Measurements from ENCODE around the gene ADAP1. TPM values are rescaled to one million over a fixed set of nuclear protein-coding genes. Genes with fewer than 3 reads are reported as not detected.

ADAP1 gene
- total RNA-seq, 1 donor from 2014 or later: 11.9 TPM

DNA sequence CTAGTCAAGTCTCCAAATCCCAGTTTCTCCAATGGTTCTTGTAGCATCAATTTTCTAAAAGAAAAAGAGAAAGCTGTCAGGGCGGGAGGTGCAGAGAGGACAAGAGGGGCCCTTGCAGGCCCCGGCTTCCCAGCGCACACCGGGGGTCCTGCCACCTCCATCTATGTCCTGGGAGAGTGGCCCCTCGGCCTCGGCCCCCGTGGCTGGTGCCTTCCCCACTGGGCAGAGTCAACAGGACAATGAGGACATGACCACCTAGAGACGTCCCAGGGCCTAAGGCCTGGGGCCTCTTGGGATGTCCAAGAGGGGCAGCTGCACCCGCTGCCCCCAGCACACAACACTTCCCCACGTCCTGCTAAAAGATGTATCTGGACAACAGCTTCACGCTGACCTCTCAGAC is 14.9 kb upstream of the ADAP1 start:
- H3K4me3 Mint-ChIP-seq: no peak overlapping the region
- H3K9me3 Mint-ChIP-seq: no peaks in the 10 kb centered on the region
- intact Hi-C loops (cut with micrococcal nuclease): no loop called here
- ATAC-seq (ENCODE audit: low read depth) (no peak), DNase-seq (no peak)
- CTCF ChIA-PET: no interaction called here
- H3K27me3 Mint-ChIP-seq: no peaks in the 10 kb centered on the region
- POLR2A ChIA-PET: interaction anchor here (0.6 kb wide), 1 partner anchor 20 kb away, joined by 5 read pairs; no protein-coding TSS in a partner anchor
- H3K27ac Mint-ChIP-seq: no peak overlapping the region
- TF ChIP-seq CTCF (IDR thresholded peaks at IDR 0.05): no peak
- peaks cover 61% of the 10 kb centered on the region for H3K36me3 Mint-ChIP-seq (ENCODE audit: low read depth)
- H3K4me1 Mint-ChIP-seq: peaks cover 46% of the 10 kb centered on the region

GRCh38 chr7:968205-969105 is 14.0 kb upstream of the ADAP1 start:
- ChIA-PET POLR2A (no interaction called here), CTCF (no interaction called here)
- no peak overlapping the region for H3K27ac Mint-ChIP-seq
- TF ChIP-seq CTCF (IDR thresholded peaks at IDR 0.05): no peak
- intact Hi-C loops (cut with micrococcal nuclease): no loop called here
- no peak overlapping the region for H3K4me3 Mint-ChIP-seq
- H3K9me3 Mint-ChIP-seq: no peaks in the 10 kb centered on the region
- H3K4me1 Mint-ChIP-seq: peaks cover 45% of the 10 kb centered on the region
- H3K36me3 Mint-ChIP-seq (ENCODE audit: low read depth): peaks cover 61% of the 10 kb centered on the region
- ATAC-seq (ENCODE audit: low read depth) (no peak), DNase-seq (no peak)
- H3K27me3 Mint-ChIP-seq: no peaks in the 10 kb centered on the region

GRCh38 chr7:967361-968082 is 13.0 kb upstream of the ADAP1 start:
- Mint-ChIP-seq H3K4me3 (no peak overlapping the region), H3K27ac (no peak overlapping the region), H3K9me3 (no peaks in the 10 kb centered on the region), H3K36me3 (ENCODE audit: low read depth) (peaks cover 55% of the 10 kb centered on the region), H3K27me3 (no peaks in the 10 kb centered on the region), H3K4me1 (peaks cover 38% of the 10 kb centered on the region)
- ChIA-PET CTCF (no interaction called here), POLR2A (interaction anchor here (0.6 kb wide), 1 partner anchor 44 kb away, joined by 3 read pairs; no protein-coding TSS in a partner anchor)
- TF ChIP-seq CTCF (IDR thresholded peaks at IDR 0.05): no peak
- DNase-seq (no peak), ATAC-seq (ENCODE audit: low read depth) (no peak)
- intact Hi-C loops (cut with micrococcal nuclease): no loop called here

- intact Hi-C loops (cut with micrococcal nuclease): no loop called here
- no peak overlapping the region for H3K27ac Mint-ChIP-seq
- no peak for ATAC-seq (ENCODE audit: low read depth)
- H3K4me3 Mint-ChIP-seq: no peak overlapping the region
- TF ChIP-seq CTCF (IDR thresholded peaks at IDR 0.05): no peak
- H3K9me3 Mint-ChIP-seq: no peaks in the 10 kb centered on the region
- ChIA-PET POLR2A (interaction anchor here (0.7 kb wide), 1 partner anchor 215 kb away, joined by 4 read pairs; no protein-coding TSS in a partner anchor), CTCF (no interaction called here)
- H3K4me1 Mint-ChIP-seq: peaks cover 32% of the 10 kb centered on the region
- DNase-seq: no peak
- H3K36me3 Mint-ChIP-seq (ENCODE audit: low read depth): peaks cover 47% of the 10 kb centered on the region
- peaks cover 5% of the 10 kb centered on the region for H3K27me3 Mint-ChIP-seq
These were observed 12.0 kb upstream of the ADAP1 start for GRCh38 chr7:966291-967069.
